RCC 7860 (cell line): Measurements from ENCODE around the gene BIRC3.
A peak's percentile ranks its signal among the peaks of the same experiment; 100 is the strongest.
"Not testable (repeated sequence)": the region's sequence is repeated elsewhere in the genome, so short reads cannot be mapped to it uniquely, and the experiment has no call there.

ENCODE experiments used
- DNase-seq: peaks from one replicate; pipeline ENCODE4 v3.0.0-alpha.2; 2015; ENCODE audit warnings: low spot score
- FAIRE-seq: peaks from 2 replicates; lab custom pipeline; 2012; peaks lifted over from hg19 to GRCh38; lab: Jason Lieb, UNC

The BIRC3 gene

DNA sequence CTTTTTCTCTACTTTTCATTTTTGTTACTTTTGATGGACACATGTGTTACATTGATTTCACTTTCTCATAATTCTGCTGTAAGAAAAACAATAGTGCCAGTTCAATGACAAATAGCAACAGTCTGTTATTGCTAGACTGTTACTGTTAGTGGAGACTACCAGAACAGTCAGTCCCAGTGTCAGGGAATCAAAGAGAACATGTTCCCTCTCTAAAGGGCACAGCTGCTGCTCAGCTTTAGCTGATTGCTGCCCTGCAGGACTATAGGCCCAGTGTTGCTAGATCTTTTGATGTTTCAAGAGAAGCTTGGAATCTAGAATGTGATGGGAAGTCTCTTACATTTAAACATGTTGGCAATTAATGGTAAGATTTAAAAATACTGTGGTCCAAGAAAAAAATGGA lies 3.4 kb downstream of the BIRC3 start:
- DNase-seq, result no peak
- no peak for FAIRE-seq

- DNase-seq (no peak), FAIRE-seq (peak; percentile 29)
Observed at GRCh38 chr11:102322560-102322959, 5.3 kb downstream of the BIRC3 start.

DNA sequence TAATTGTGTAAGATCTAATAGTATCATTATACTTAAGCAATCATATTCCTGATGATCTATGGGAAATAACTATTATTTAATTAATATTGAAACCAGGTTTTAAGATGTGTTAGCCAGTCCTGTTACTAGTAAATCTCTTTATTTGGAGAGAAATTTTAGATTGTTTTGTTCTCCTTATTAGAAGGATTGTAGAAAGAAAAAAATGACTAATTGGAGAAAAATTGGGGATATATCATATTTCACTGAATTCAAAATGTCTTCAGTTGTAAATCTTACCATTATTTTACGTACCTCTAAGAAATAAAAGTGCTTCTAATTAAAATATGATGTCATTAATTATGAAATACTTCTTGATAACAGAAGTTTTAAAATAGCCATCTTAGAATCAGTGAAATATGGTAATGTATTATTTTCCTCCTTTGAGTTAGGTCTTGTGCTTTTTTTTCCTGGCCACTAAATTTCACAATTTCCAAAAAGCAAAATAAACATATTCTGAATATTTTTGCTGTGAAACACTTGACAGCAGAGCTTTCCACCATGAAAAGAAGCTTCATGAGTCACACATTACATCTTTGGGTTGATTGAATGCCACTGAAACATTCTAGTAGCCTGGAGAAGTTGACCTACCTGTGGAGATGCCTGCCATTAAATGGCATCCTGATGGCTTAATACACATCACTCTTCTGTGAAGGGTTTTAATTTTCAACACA lies 6.4 kb downstream of the BIRC3 start:
- FAIRE-seq (peak; percentile 28), DNase-seq (peak; percentile 46)

DNA sequence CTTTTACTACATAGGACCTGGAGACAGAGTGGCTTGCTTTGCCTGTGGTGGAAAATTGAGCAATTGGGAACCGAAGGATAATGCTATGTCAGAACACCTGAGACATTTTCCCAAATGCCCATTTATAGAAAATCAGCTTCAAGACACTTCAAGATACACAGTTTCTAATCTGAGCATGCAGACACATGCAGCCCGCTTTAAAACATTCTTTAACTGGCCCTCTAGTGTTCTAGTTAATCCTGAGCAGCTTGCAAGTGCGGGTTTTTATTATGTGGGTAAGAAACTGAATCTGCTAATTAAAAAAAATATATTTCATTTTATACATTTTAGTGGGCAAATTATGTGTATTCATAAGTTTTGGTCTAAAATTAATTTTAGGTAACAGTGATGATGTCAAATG lies 7.8 kb downstream of the BIRC3 start:
- DNase-seq (no peak), FAIRE-seq (no peak)

- no peak for FAIRE-seq
- no peak for DNase-seq
Observed at GRCh38 chr11:102328748-102329147, 11.5 kb downstream of the BIRC3 start.

DNA sequence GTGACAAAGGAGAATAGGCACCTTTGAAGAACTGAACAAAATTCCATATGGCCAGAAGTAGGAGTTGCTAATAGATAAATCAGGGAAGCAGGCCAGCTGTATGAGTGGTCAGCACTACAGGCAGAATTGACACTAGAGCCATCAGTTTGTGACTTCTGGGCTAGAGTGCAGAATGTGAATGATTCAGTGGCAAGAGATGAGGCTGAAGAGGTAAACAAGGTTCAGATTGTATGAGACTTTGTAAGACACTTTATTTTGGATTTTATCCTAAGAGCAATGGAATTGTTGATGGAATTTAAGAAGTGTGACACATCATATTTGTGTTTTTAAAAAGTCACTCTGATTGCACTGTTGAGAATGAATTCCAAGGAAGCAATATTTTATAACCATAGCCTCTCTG lies 12.9 kb downstream of the BIRC3 start:
- FAIRE-seq, result no peak

GRCh38 chr11:102331341-102331740 lies 14.1 kb downstream of the BIRC3 start:
- no peak for FAIRE-seq

More for the DNA sequence above, 12.9 kb downstream of the BIRC3 start:
- DNase-seq, result no peak

GRCh38 chr11:102332611-102332994 lies 15.3 kb downstream of the BIRC3 start:
- DNase-seq, result no peak
- FAIRE-seq, result no peak

More at GRCh38 chr11:102331341-102331740, 14.1 kb downstream of the BIRC3 start:
- DNase-seq, result no peak

- DNase-seq (no peak), FAIRE-seq (no peak)
Observed at GRCh38 chr11:102338479-102339010, 21.3 kb downstream of the BIRC3 start.

DNA sequence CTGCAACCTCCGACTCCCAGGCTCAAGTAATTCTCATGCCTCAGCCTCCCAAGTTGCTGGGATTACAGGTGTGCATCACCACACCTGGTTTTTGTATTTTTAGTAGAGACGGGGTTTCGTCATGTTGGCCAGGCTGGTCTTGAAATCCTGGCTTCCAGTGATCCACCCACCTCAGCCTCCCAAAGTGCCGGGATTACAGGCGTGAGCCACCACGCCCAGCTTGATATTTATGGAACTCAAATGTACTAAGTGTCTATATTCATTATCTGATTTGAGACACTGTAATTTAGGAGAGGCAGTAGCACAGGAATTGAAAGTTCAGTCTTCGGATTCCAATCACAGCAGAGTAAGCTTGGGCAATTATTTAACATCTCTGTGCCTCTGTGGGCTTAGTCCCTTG lies 24.0 kb downstream of the BIRC3 start:
- not testable (repeated sequence) for DNase-seq, FAIRE-seq

- DNase-seq (peak; percentile 62), FAIRE-seq (peak; percentile 71)
Observed at GRCh38 chr11:102341844-102342318, 24.6 kb downstream of the BIRC3 start.

- no peak for DNase-seq
- FAIRE-seq, result no peak
Observed at GRCh38 chr11:102343809-102344208, 26.5 kb downstream of the BIRC3 start.

DNA sequence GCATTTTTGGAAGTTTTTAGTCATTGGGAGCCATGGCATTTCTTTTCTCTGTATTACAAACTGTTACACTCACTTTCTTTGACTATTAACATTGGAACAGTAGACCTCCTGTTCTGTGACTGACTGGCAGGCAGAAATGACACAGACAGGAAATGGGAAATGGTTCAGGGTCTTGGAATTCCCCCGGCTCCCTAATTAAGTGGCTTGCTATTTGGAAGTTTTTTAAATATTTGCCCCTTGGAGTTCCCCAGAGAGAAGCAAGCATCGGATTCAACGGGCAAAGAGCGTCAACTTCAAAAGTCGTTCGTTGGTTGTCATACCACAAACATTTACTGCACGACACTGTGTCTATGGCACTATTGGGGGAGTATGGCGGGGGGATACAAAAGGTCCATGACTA lies 28.6 kb downstream of the BIRC3 start:
- DNase-seq (peak; percentile 88), FAIRE-seq (peak; percentile 80)

DNA sequence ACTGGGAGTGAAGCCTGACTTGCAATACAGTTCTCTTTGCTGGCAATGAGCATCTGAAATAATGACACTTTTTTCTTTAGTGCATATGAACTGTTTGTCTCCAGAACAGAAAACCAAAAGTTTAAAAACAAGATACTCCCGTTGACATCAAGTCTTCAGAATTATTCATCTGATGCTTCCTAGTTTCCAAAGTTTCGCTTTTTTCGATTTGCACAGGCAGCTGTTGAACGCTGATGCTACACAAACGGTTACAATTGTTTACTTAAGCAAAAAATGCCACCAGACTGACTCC lies 29.1 kb downstream of the BIRC3 start:
- DNase-seq, result no peak
- FAIRE-seq, result no peak

DNA sequence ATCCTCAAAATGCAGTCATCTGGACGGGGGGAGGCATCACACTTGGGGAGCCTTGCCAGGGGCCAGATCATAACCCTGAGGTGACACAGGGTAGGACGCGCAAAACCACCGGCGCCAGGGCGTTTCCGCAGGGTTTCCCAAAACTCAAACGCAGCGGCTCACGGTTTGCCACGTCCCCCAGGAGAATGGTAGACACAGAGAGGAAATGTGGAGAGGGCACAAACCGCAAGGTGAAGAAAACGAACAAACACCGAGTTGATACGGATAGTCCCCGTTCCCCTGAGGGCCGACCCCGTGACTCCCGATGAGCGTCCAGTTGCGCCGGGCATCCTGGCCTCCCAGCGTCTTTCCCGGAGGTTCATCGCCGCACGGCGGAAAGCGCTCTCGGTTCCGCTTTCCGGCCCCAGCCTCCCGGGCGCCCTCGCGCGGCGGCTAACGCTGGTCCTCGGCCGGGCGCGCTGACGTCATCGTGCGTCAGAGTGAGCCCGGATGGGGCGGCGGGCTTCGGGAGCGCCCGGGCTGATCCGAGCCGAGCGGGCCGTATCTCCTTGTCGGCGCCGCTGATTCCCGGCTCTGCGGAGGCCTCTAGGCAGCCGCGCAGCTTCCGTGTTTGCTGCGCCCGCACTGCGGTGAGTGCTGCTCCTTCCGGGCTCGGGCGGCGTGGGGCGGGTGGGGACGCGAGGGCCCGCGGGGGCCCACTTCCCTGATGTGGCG lies 29.6 kb downstream of the BIRC3 start, which contains the start of gene BIRC2:
TSS of gene BIRC2 (plus strand) at position 467 of the 714 bp plus-strand sequence. CDS start 2,641 bp downstream, outside the sequence.
- FAIRE-seq (peak; percentile 43), DNase-seq (peak; percentile 86)

DNA sequence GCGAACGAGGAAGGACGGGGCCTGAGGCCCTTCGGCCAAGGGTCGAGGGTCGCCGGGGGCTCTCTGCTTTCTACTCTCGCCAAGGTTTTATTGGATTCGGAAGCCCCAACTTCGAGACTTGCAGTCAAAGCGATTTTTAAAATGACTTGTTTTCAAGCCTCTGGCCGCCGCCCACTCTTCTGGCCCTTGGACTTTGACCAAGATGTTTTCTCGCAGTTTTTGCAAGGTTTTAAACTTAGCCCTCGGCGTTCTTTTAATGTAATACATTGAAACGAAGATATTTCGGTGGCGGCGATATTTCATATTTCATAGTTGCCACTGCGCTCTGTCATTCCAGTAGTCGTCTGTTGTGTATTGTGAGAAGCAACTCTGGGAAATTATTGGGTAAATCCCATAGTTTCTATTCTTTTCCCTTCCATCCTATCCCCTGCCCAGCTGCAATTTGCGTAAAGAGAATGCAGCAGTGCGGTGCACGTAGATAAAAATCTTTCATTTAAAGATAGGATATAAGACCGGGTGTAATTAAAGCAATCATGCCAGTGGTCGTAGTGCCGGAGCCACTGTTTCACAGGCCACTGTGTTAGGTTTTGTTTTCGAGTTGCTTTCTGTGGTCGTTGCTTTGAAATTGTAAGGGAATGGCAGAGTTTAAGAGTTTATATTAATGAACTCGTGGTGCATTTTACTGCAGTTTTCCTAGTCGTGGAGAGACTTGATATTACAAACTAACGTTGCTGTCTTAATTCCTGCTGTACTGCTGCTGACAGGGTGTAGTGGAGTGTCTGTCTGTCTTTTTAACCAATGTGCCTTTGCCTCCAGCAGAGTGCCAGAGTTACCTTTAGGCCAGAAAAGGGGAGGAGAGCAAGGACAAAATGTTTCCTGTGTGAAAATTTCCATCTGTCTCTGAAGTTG lies 30.4 kb downstream of the BIRC3 start:
- FAIRE-seq, result no peak

DNA sequence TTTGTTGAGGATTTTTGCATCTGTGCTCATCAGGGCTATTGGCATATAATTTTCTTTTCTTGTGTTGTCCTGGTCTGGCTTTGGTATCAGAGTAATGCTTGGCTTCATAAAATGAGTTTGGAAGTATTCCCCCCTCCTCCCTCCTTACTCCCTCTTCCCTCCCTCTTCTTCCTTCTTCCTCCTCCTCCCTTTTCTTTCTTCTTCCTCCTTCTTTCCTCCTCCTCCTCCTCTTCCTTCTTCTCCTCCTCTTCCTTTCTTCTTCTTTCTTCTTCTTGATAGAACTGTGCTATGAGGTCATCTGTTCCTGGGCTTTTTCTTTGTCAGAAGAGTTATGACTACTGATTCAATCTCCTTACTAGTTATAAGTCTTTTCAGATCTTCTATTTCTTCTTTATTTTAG lies 39.8 kb downstream of the BIRC3 start:
- no peak for FAIRE-seq
- DNase-seq, result no peak

More for the DNA sequence above, 30.4 kb downstream of the BIRC3 start:
- DNase-seq, result peak; percentile 38

GRCh38 chr11:102359372-102359771 lies 42.1 kb downstream of the BIRC3 start:
- FAIRE-seq, result no peak
- no peak for DNase-seq

GRCh38 chr11:102360681-102361080 lies 43.4 kb downstream of the BIRC3 start:
- DNase-seq (no peak), FAIRE-seq (no peak)

DNA sequence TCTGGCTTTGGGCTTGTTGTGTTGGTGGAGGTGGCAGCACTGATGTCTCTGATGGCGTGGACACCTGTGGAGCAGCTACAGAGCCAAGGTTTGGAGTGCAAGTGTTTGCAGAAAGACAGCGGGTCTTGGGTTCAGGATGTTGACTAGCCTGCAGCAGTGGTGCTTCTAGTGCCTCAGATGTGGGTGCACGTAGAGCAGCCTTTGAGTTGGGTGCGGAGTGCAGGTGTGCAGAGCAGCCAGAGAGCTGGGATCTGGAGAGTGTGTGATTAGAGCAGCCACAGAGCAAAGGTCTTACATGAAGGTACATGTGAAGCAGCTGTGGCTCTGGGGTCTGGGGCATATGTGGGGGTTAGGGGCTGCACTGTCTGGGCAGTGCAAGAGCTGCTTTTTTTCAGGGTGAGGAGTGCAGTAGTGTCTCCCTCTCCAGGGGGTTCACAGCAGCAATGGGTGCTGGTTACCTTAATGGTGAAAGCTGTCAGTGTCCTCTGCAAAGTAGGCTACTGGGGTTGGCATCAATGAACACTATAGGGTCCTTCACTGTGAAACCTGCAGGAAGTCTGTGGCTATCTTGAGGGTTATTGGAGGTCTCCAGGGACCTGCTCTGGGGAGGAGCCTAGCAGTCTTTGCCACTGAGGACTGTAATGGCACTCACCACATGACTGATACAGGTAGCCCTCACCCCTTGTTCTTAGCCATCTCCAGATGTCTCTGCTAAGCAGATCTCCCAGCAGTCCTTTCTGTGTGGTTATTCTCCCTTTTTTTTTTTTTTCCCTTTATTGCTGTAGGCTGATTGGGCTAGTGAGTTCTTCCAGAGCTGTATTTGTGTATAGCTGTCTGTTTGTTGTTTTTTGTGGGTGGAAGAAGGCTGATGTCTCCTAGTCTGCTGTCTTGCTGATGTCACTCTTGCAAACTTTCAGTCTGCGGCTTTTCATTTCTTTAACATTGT lies 44.1 kb downstream of the BIRC3 start:
- FAIRE-seq (no peak), DNase-seq (no peak)
